H1 (cell line): Measurements from ENCODE around the gene ERN2. TPM values are rescaled to one million over a fixed set of nuclear protein-coding genes. Genes with fewer than 3 reads are reported as not detected.

Experiments used
- CTCF ChIA-PET: fragments of 300-600 bp; sonication (Branson Sonifier 250); formaldehyde crosslinking; loops from one replicate; lab custom pipeline; 2021; ENCODE audit not compliant: partially characterized antibody; lab: Charles Lee
- POLR2A ChIA-PET: fragments of 300-600 bp; sonication (Branson Sonifier 250); formaldehyde crosslinking; loops from one replicate; lab custom pipeline; 2021; ENCODE audit warnings: inconsistent platforms; ENCODE audit not compliant: partially characterized antibody; lab: Charles Lee
- DNase-seq, 2 experiments: peaks; one replicate each; pipeline versions ENCODE4 v3.0.0 to v3.0.0-alpha.2; 2010 to 2022; ENCODE audit warnings: low spot score in 2 of 2, low read depth in 1 of 2, mixed read lengths in 1 of 2
- FAIRE-seq: peaks from 2 replicates; lab custom pipeline; 2011; peaks lifted over from hg19 to GRCh38; lab: Jason Lieb, UNC
- H2AFZ ChIP-seq: 2 replicates; pipeline ENCODE4 v1.8.1; 2012; ENCODE audit warnings: low read length, inconsistent platforms
- H2AK5ac ChIP-seq: 2 replicates; pipeline ENCODE4 v1.6.1; 2013; ENCODE audit warnings: low read depth, low read length
- H2BK120ac ChIP-seq: replicated peaks from 2 replicates; pipeline ENCODE3; 2013; ENCODE audit warnings: low read depth, low read length, inconsistent platforms
- H2BK12ac ChIP-seq: 2 replicates; pipeline ENCODE4 v1.6.1; 2013; ENCODE audit warnings: low read depth, low read length
- H2BK15ac ChIP-seq: 2 replicates; pipeline ENCODE4 v1.6.1; 2013; ENCODE audit warnings: low read length
- H2BK20ac ChIP-seq: 2 replicates; pipeline ENCODE4 v1.6.1; 2013; ENCODE audit warnings: low read length
- H2BK5ac ChIP-seq: 2 replicates; pipeline ENCODE4 v1.6.1; 2013; ENCODE audit warnings: low read depth, low read length
- H3K14ac ChIP-seq: 2 replicates; pipeline ENCODE4 v1.6.1; 2013; ENCODE audit warnings: inconsistent platforms; ENCODE audit not compliant: insufficient read length
- H3K18ac ChIP-seq: 2 replicates; pipeline ENCODE4 v1.6.1; 2013; ENCODE audit warnings: low read length; ENCODE audit errors: extremely low read depth
- H3K23ac ChIP-seq: 2 replicates; pipeline ENCODE4 v1.6.1; 2013; ENCODE audit warnings: inconsistent platforms; ENCODE audit not compliant: insufficient read length
- H3K23me2 ChIP-seq: 2 replicates; pipeline ENCODE4 v1.6.1; 2013; ENCODE audit warnings: low read depth, low read length
- H3K27ac ChIP-seq: 2 replicates; pipeline ENCODE4 v1.6.1; 2011; ENCODE audit warnings: low read depth, low read length, inconsistent platforms
- H3K27me3 ChIP-seq, 4 experiments: replicated peaks in 1 of 4; 1 replicate in 1 of 4; 2 replicates in 3 of 4; pipeline versions ENCODE4 v1.6.1 to v1.8.1; 2011 to 2013; ENCODE audit warnings: low read length in 3 of 4, mild to moderate bottlenecking in 3 of 4, inconsistent platforms in 2 of 4, mixed read lengths in 2 of 4, moderate library complexity in 1 of 4; ENCODE audit not compliant: control insufficient read depth in 3 of 4, insufficient read depth in 3 of 4; ENCODE audit errors: extremely low read depth in 1 of 4
- H3K36me3 ChIP-seq, 4 experiments: 2 replicates each; pipeline versions ENCODE4 v1.6.1 to v1.8.1; 2011 to 2013; ENCODE audit warnings: mild to moderate bottlenecking in 4 of 4, low read length in 3 of 4, moderate library complexity in 2 of 4, control low read depth in 1 of 4, inconsistent platforms in 1 of 4; ENCODE audit not compliant: insufficient read depth in 4 of 4, control insufficient read depth in 2 of 4
- H3K4ac ChIP-seq: replicated peaks from 2 replicates; pipeline ENCODE3; 2013; ENCODE audit warnings: low read length, low read depth, mixed read lengths, inconsistent platforms; ENCODE audit not compliant: insufficient read length
- H3K4me1 ChIP-seq, 4 experiments: replicated peaks in 1 of 4; 1 replicate in 1 of 4; 2 replicates in 3 of 4; pipeline versions ENCODE4 v1.6.1 to v1.8.1; 2011 to 2013; ENCODE audit warnings: low read length in 3 of 4, inconsistent platforms in 2 of 4, mixed read lengths in 1 of 4; ENCODE audit not compliant: insufficient read depth in 4 of 4, control insufficient read depth in 3 of 4
- H3K4me2 ChIP-seq, 2 experiments: 2 replicates each; pipeline versions ENCODE4 v1.6.1 to v1.8.1; 2011 to 2013; ENCODE audit warnings: low read depth in 2 of 2, low read length in 2 of 2, control low read depth in 1 of 2, inconsistent platforms in 1 of 2, mild to moderate bottlenecking in 1 of 2; ENCODE audit not compliant: insufficient read depth in 1 of 2
- H3K4me3 ChIP-seq, 4 experiments: fragments of 200-600, 300-600 bp in 1 of 4; sonication (generic), shearing (Covaris generic), sonication (Bioruptor Twin) in 1 of 4; 2 replicates each; pipeline versions ENCODE4 v1.5.1 to v1.8.1; 2011 to 2016; ENCODE audit warnings: low read length in 4 of 4, low read depth in 3 of 4, control low read depth in 2 of 4, inconsistent platforms in 2 of 4, mild to moderate bottlenecking in 2 of 4, mixed read lengths in 1 of 4, moderate library complexity in 1 of 4; ENCODE audit not compliant: insufficient read depth in 2 of 4; ENCODE audit errors: extremely low read depth in 1 of 4
- H3K56ac ChIP-seq: replicated peaks from 2 replicates; pipeline ENCODE3; 2013; ENCODE audit warnings: low read depth, mild to moderate bottlenecking, mixed read lengths, low read length, inconsistent platforms; ENCODE audit not compliant: insufficient read length
- H3K79me1 ChIP-seq: 2 replicates; pipeline ENCODE4 v1.6.1; 2013; ENCODE audit warnings: low read depth, low read length, control low read depth
- H3K79me2 ChIP-seq, 2 experiments: 2 replicates each; pipeline versions ENCODE4 v1.6.1 to v1.8.1; 2012 to 2013; ENCODE audit warnings: low read length in 2 of 2, mild to moderate bottlenecking in 2 of 2, inconsistent platforms in 1 of 2; ENCODE audit not compliant: insufficient read depth in 2 of 2, control insufficient read depth in 1 of 2
- H3K9ac ChIP-seq, 4 experiments: replicated peaks in 1 of 4; 1 replicate in 1 of 4; 2 replicates in 3 of 4; pipeline versions ENCODE4 v1.6.1 to v1.8.1; 2011 to 2013; ENCODE audit warnings: low read depth in 3 of 4, low read length in 3 of 4, control low read depth in 2 of 4, mild to moderate bottlenecking in 2 of 4, moderate library complexity in 2 of 4, inconsistent platforms in 1 of 4; ENCODE audit errors: extremely low read depth in 1 of 4
- H3K9me3 ChIP-seq, 2 experiments: 2 replicates each; pipeline versions ENCODE4 v1.6.1 to v1.8.1; 2012 to 2013; ENCODE audit warnings: mild to moderate bottlenecking in 2 of 2, moderate library complexity in 2 of 2, control low read depth in 1 of 2, inconsistent platforms in 1 of 2, low read depth in 1 of 2, low read length in 1 of 2, mixed read lengths in 1 of 2; ENCODE audit not compliant: insufficient read depth in 2 of 2
- H4K20me1 ChIP-seq, 2 experiments: replicated peaks in 1 of 2; 2 replicates each; pipeline versions ENCODE3 to v1.8.1; 2011 to 2013; ENCODE audit warnings: inconsistent platforms in 2 of 2, low read length in 2 of 2, mild to moderate bottlenecking in 1 of 2; ENCODE audit not compliant: insufficient read depth in 2 of 2, control insufficient read depth in 1 of 2
- H4K5ac ChIP-seq: 2 replicates; pipeline ENCODE4 v1.6.1; 2013; ENCODE audit warnings: low read length, low read depth, mixed read lengths, inconsistent platforms; ENCODE audit not compliant: insufficient read length
- H4K8ac ChIP-seq: 2 replicates; pipeline ENCODE4 v1.8.0; 2013; ENCODE audit warnings: mild to moderate bottlenecking, moderate library complexity, low read length, inconsistent platforms; ENCODE audit not compliant: insufficient read depth; ENCODE audit errors: extremely low read depth
- H4K91ac ChIP-seq: replicated peaks from 2 replicates; pipeline ENCODE3; 2013; ENCODE audit warnings: low read length, mixed read lengths, inconsistent platforms; ENCODE audit not compliant: insufficient read length
- GABPA ChIP-seq: IDR thresholded peaks from 2 replicates; pipeline ENCODE4 v1.6.1; 2011; ENCODE audit warnings: mild to moderate bottlenecking, low read length, moderate library complexity, borderline replicate concordance; ENCODE audit not compliant: insufficient read depth
- KDM1A ChIP-seq: fragments of 200-600, 300-600 bp; sonication (generic); IDR thresholded peaks from 2 replicates; pipeline ENCODE4 v1.7.1; 2016; ENCODE audit warnings: mild to moderate bottlenecking, low read length, borderline replicate concordance
- KDM4A ChIP-seq: IDR thresholded peaks from one replicate; pipeline ENCODE4 v1.7.1; 2012; ENCODE audit warnings: low read depth, mild to moderate bottlenecking, moderate library complexity, low read length, inconsistent platforms; ENCODE audit not compliant: severe bottlenecking
- MAFK ChIP-seq: IDR thresholded peaks from 2 replicates; pipeline ENCODE4 v1.6.1; 2012; ENCODE audit warnings: low read depth, mild to moderate bottlenecking, improper control_type of control experiment, low read length
- POLR2A ChIP-seq, 2 experiments: IDR thresholded peaks; 1 replicate in 1 of 2; 2 replicates in 1 of 2; pipeline ENCODE4 v1.6.1; 2011; ENCODE audit warnings: low read depth in 2 of 2, low read length in 2 of 2, mild to moderate bottlenecking in 2 of 2; ENCODE audit errors: control extremely low read depth in 1 of 2
- POLR2AphosphoS5 ChIP-seq: IDR thresholded peaks from 2 replicates; pipeline ENCODE4 v1.6.1; 2011; ENCODE audit warnings: low read depth, low read length
- WGBS, 2 experiments: shearing (Covaris generic) in 1 of 2; methylation state at CpG; one replicate each; pipeline versions ENCODE4 v1.1.6 to v1.1.7; 2013 to 2015; ENCODE audit warnings: low lambda C conversion rate in 2 of 2, mixed read lengths in 2 of 2, inconsistent platforms in 1 of 2, low coverage in 1 of 2, missing lambda C conversion rate in 1 of 2; ENCODE audit not compliant: insufficient replicate concordance in 2 of 2, insufficient coverage in 1 of 2, insufficient read length in 1 of 2; ENCODE audit errors: extremely low coverage in 1 of 2, missing lambda C conversion rate in 1 of 2; 5-methylcytosine and 5-hydroxymethylcytosine counted together
- polyA plus RNA-seq, 7 experiments: library from polyadenylated mRNA; depleted of rRNA in 3 of 7; stranded (reverse) in 5 of 7; unstranded in 2 of 7; fragments of >200 nt in 5 of 7; fragments of 200-250 nt in 2 of 7; gene quantifications; 1 replicate in 5 of 7; 2 replicates in 1 of 7; 4 replicates in 1 of 7; pipeline versions ENCODE4 v1.2.1 to v1.2.3, GENCODE V29; 2011 to 2013; ENCODE audit warnings: missing spikeins in 2 of 7, mixed read lengths in 2 of 7
- total RNA-seq: library from RNA; stranded (reverse); fragmentation: NEBNext Ultra II Directional; extraction: Animal tissue kit (Norgen Biotek cat#: 25700); gene quantifications from 2 replicates; pipeline ENCODE4 v1.2.1, GENCODE V29; 2021

Gene ERN2
- total and polyA plus RNA-seq, 2 of the 8 experiments (the other 6 are each of a cell fraction or from before 2014, with no cell fraction given): 2.4 to 4.4 TPM

GRCh38 chr16:23690771-23691482 lies 22.1 kb downstream of the ERN2 start:
- H3K27me3 ChIP-seq: no peaks in the 10 kb centered on the region
- CTCF ChIA-PET: interaction anchor here (0.9 to 5.1 kb wide), 4 partner anchors 8 to 37 kb away, joined by 3 to 43 read pairs (median 5); partner anchors contain the start of gene PLK1
- DNase-seq: no peak
- H3K79me2 ChIP-seq: no peaks in the 10 kb centered on the region
- H2BK120ac ChIP-seq: no peak overlapping the region
- H4K91ac ChIP-seq: no peak overlapping the region
- FAIRE-seq: no peak
- H3K27ac ChIP-seq: no peak overlapping the region
- no peaks in the 10 kb centered on the region for H3K9me3 ChIP-seq
- 94% methylated on average over 25 of the region's 25 CpGs; no CpG with 5 or more reads in 1 of the 2 experiments for WGBS, 2 experiments
- H4K5ac ChIP-seq: no peak overlapping the region
- H2AFZ ChIP-seq: no peak overlapping the region
- H3K4ac ChIP-seq: no peak overlapping the region
- no peak overlapping the region for H2AK5ac ChIP-seq
- no peak overlapping the region for H3K14ac ChIP-seq
- H3K18ac ChIP-seq: no peak overlapping the region
- TF ChIP-seq KDM1A: no peak
- 0 out of 2 replicates have a peak, but pooled peaks have one; percentile 21 for TF ChIP-seq POLR2AphosphoS5
- no peak for TF ChIP-seq KDM4A
- TF ChIP-seq POLR2A (IDR thresholded peaks at IDR 0.05; ENCODE audit: control extremely low read depth in 1 of 2, low read depth in 2 of 2, low read length in 2 of 2): peak in 1 of 2 experiments; percentile 42; a peak in 1 of 3 replicates
- no peak for TF ChIP-seq MAFK
- no peak for TF ChIP-seq GABPA
- TF ChIP-seq, all 59 proteins: peak for 2
- Histone ChIP-seq H3K9ac (no peak overlapping the region), H2BK5ac (no peak overlapping the region), H2BK12ac (no peak overlapping the region), H3K23me2 (peaks cover 7% of the 10 kb centered on the region; the same call in 1 of the 2 replicates), H3K4me1 (peaks cover 0 to 5% (median 4%) of the 10 kb centered on the region in 4 experiments; a peak in 5 of 7 replicates), H3K36me3 (peaks cover 25 to 55% (median 50%) of the 10 kb centered on the region in 4 experiments), H4K20me1 (peaks cover 7 to 10% of the 10 kb centered on the region in 2 experiments), H3K4me3 (no peak overlapping the region), H3K79me1 (no peaks in the 10 kb centered on the region), H3K23ac (no peak overlapping the region), H3K4me2 (no peak overlapping the region), H2BK15ac (no peak overlapping the region), H2BK20ac (no peak overlapping the region), H4K8ac (no peak overlapping the region), H3K56ac (no peak overlapping the region)
- POLR2A ChIA-PET: interaction anchor here (0.6 to 12.9 kb wide), 4 partner anchors 10 to 1679 kb away, joined by 3 to 230 read pairs (median 7); partner anchors contain the start of gene PLK1
